ENCODE data around the gene HPCAL1.

GRCh38 chr2:10408649-10409579, 106.2 kb downstream of the HPCAL1 start:
- TF ChIP-seq EZH2phosphoT487 (conservative IDR thresholded peaks at IDR 0.05; ENCODE audit: low read length) (no peak), CTCF (IDR thresholded peaks at IDR 0.05; ENCODE audit: insufficient read depth, low read length, poor library complexity, severe bottlenecking) (peak; percentile 89)

Data from SU-DHL-6 (cell line).